RWPE1 (cell line): Measurements from ENCODE around the gene MXD4.
A peak's percentile ranks its signal among the peaks of the same experiment; 100 is the strongest.

Experiments
- CTCF ChIA-PET: fragments of 350-600 bp; sonication (Branson Sonifier 250); formaldehyde crosslinking; extraction: SDS; loops from one replicate; lab custom pipeline; 2021; lab: Yijun Ruan, JAX
- POLR2A ChIA-PET: fragments of 400-600 bp; formaldehyde crosslinking; extraction: SDS; loops from one replicate; lab custom pipeline; 2020; ENCODE audit warnings: antibody characterized with exemption; ENCODE audit not compliant: low non-redundant PET; lab: Yijun Ruan, JAX
- DNase-seq: peaks from one replicate; pipeline ENCODE4 v3.0.0; 2012; ENCODE audit warnings: low spot score
- H3K27ac ChIP-seq: fragments of 450-650 bp; 2 replicates; pipeline ENCODE4 v1.5.1; 2017
- CTCF ChIP-seq: fragments of 450-650 bp; conservative IDR thresholded peaks from 2 replicates; pipeline ENCODE4 v1.5.1; 2017; ENCODE audit warnings: low read depth, mild to moderate bottlenecking

MXD4 gene

GRCh38 chr4:2258091-2259035, 3.5 kb downstream of the MXD4 start:
- TF ChIP-seq CTCF: no peak

GRCh38 chr4:2257361-2258081, 4.4 kb downstream of the MXD4 start:
- peak overlapping the region; percentile 91 for H3K27ac ChIP-seq

More at GRCh38 chr4:2258091-2259035, 3.5 kb downstream of the MXD4 start:
- POLR2A ChIA-PET: interaction anchor here (0.6 kb wide), 2 partner anchors 135 to 701 kb away, joined by 4 to 6 read pairs; no protein-coding TSS in a partner anchor
- peak overlapping the region; percentile 91 for H3K27ac ChIP-seq
- DNase-seq: no peak
- CTCF ChIA-PET: no interaction called here

GRCh38 chr4:2256781-2257191, 5.1 kb downstream of the MXD4 start:
- peak overlapping the region; percentile 91 for H3K27ac ChIP-seq
- no peak for TF ChIP-seq CTCF
- ChIA-PET POLR2A (no interaction called here), CTCF (no interaction called here)
- DNase-seq: no peak

More at GRCh38 chr4:2257361-2258081, 4.4 kb downstream of the MXD4 start:
- POLR2A ChIA-PET: interaction anchor here (0.6 kb wide), 2 partner anchors 134 to 702 kb away, joined by 4 to 6 read pairs; no protein-coding TSS in a partner anchor
- TF ChIP-seq CTCF: no peak
- DNase-seq: no peak
- CTCF ChIA-PET: no interaction called here

- CTCF ChIA-PET: interaction anchor here (0.6 kb wide), 1 partner anchor 355 kb away, joined by 3 read pairs; no protein-coding TSS in a partner anchor
- POLR2A ChIA-PET: no interaction called here
- peak overlapping the region; percentile 91 for H3K27ac ChIP-seq
- no peak for DNase-seq
- no peak for TF ChIP-seq CTCF
Observed at GRCh38 chr4:2256156-2256731, 5.7 kb downstream of the MXD4 start.

- peak overlapping the region; percentile 91 for H3K27ac ChIP-seq
- no peak for TF ChIP-seq CTCF
- no peak for DNase-seq
- ChIA-PET CTCF (interaction anchor here (0.6 kb wide), 1 partner anchor 355 kb away, joined by 3 read pairs; no protein-coding TSS in a partner anchor), POLR2A (no interaction called here)
Observed at GRCh38 chr4:2255501-2256155, 6.3 kb downstream of the MXD4 start.
